ENCODE measurements around the gene MRPL1. TPM values are rescaled to one million over a fixed set of nuclear protein-coding genes. Genes with fewer than 3 reads are reported as not detected.

The MRPL1 gene
- total and polyA plus RNA-seq, 9 of the 15 experiments (the other 6 are each of a cell fraction or from before 2014, with no cell fraction given), result 38.4 to 75.7 (median 63.7) TPM

DNA sequence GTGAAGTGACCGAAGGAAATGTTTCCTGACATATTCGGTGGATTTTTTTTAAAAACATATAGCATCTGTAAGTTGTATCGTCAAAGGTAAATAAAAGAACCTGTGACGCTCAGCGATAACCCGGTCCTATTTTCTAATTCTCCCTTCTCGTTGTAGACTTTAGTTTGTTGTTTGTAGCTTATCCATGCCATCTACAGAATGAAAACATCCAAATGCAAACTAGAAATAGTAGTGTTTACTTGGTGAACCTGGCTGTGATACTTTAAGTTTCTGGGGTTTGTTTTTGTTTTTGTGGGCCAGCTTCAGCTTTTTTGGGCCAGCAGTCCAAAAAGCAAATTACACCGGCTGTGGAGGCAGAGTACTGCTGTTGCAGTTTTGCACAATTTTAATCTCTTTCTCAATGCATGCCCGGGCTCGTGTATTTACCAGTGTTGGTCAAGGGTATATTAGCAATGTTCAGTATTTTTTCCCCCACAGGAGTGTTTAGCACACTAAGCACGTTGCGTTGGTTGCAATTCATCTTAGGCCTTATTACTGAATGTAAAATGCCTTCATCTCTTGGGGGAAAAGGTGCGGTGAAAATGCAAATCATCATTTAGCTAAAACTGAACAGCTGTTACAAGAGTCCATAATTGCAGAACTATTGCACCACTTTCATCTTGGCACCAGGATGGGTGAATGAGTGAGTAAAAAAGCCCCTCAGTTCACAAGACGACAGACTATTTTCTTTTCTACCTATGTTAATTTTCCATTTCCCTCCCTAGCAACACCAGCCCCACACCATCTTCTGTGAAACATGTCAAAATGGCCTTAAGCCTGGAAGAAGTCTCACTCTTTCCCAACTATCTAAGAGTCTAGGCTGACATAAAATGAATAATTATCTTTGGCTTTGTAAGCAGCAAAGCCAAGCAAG is 41.7 kb upstream of the MRPL1 start (continued):
- TF ChIP-seq, protein P1, sequence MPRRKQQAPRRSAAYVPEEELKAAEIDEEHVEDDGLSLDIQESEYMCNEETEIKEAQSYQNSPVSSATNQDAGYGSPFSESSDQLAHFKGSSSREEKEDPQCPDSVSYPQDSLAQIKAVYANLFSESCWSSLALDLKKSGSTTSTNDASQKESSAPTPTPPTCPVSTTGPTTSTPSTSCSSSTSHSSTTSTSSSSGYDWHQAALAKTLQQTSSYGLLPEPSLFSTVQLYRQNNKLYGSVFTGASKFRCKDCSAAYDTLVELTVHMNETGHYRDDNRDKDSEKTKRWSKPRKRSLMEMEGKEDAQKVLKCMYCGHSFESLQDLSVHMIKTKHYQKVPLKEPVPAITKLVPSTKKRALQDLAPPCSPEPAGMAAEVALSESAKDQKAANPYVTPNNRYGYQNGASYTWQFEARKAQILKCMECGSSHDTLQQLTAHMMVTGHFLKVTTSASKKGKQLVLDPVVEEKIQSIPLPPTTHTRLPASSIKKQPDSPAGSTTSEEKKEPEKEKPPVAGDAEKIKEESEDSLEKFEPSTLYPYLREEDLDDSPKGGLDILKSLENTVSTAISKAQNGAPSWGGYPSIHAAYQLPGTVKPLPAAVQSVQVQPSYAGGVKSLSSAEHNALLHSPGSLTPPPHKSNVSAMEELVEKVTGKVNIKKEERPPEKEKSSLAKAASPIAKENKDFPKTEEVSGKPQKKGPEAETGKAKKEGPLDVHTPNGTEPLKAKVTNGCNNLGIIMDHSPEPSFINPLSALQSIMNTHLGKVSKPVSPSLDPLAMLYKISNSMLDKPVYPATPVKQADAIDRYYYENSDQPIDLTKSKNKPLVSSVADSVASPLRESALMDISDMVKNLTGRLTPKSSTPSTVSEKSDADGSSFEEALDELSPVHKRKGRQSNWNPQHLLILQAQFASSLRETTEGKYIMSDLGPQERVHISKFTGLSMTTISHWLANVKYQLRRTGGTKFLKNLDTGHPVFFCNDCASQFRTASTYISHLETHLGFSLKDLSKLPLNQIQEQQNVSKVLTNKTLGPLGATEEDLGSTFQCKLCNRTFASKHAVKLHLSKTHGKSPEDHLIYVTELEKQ (CRISPR knock-in tag; IDR thresholded peaks at IDR 0.05), result no peak
- peak; percentile 61; the same call in 1 of the 2 replicates for TF ChIP-seq C11orf30 (IDR thresholded peaks at IDR 0.05; ENCODE audit: low read depth)
- no peak for TF ChIP-seq NFYB (IDR thresholded peaks at IDR 0.05; ENCODE audit: extremely low read depth, insufficient read length)
- TF ChIP-seq ZNF699 (CRISPR knock-in tag; IDR thresholded peaks at IDR 0.05; ENCODE audit: insufficient replicate concordance), result no peak
- no peak for TF ChIP-seq JUN (IDR thresholded peaks at IDR 0.05; ENCODE audit: borderline replicate concordance, low read depth, low read length)
- no peak for TF ChIP-seq JUN (CRISPR knock-in tag; IDR thresholded peaks at IDR 0.05; ENCODE audit: borderline replicate concordance)
- TF ChIP-seq TBP (optimal IDR thresholded peaks at IDR 0.05; ENCODE audit: low read depth, low read length), result no peak
- TF ChIP-seq CREM (IDR thresholded peaks at IDR 0.05; ENCODE audit: low read depth), result no peak
- TF ChIP-seq, protein P2, sequence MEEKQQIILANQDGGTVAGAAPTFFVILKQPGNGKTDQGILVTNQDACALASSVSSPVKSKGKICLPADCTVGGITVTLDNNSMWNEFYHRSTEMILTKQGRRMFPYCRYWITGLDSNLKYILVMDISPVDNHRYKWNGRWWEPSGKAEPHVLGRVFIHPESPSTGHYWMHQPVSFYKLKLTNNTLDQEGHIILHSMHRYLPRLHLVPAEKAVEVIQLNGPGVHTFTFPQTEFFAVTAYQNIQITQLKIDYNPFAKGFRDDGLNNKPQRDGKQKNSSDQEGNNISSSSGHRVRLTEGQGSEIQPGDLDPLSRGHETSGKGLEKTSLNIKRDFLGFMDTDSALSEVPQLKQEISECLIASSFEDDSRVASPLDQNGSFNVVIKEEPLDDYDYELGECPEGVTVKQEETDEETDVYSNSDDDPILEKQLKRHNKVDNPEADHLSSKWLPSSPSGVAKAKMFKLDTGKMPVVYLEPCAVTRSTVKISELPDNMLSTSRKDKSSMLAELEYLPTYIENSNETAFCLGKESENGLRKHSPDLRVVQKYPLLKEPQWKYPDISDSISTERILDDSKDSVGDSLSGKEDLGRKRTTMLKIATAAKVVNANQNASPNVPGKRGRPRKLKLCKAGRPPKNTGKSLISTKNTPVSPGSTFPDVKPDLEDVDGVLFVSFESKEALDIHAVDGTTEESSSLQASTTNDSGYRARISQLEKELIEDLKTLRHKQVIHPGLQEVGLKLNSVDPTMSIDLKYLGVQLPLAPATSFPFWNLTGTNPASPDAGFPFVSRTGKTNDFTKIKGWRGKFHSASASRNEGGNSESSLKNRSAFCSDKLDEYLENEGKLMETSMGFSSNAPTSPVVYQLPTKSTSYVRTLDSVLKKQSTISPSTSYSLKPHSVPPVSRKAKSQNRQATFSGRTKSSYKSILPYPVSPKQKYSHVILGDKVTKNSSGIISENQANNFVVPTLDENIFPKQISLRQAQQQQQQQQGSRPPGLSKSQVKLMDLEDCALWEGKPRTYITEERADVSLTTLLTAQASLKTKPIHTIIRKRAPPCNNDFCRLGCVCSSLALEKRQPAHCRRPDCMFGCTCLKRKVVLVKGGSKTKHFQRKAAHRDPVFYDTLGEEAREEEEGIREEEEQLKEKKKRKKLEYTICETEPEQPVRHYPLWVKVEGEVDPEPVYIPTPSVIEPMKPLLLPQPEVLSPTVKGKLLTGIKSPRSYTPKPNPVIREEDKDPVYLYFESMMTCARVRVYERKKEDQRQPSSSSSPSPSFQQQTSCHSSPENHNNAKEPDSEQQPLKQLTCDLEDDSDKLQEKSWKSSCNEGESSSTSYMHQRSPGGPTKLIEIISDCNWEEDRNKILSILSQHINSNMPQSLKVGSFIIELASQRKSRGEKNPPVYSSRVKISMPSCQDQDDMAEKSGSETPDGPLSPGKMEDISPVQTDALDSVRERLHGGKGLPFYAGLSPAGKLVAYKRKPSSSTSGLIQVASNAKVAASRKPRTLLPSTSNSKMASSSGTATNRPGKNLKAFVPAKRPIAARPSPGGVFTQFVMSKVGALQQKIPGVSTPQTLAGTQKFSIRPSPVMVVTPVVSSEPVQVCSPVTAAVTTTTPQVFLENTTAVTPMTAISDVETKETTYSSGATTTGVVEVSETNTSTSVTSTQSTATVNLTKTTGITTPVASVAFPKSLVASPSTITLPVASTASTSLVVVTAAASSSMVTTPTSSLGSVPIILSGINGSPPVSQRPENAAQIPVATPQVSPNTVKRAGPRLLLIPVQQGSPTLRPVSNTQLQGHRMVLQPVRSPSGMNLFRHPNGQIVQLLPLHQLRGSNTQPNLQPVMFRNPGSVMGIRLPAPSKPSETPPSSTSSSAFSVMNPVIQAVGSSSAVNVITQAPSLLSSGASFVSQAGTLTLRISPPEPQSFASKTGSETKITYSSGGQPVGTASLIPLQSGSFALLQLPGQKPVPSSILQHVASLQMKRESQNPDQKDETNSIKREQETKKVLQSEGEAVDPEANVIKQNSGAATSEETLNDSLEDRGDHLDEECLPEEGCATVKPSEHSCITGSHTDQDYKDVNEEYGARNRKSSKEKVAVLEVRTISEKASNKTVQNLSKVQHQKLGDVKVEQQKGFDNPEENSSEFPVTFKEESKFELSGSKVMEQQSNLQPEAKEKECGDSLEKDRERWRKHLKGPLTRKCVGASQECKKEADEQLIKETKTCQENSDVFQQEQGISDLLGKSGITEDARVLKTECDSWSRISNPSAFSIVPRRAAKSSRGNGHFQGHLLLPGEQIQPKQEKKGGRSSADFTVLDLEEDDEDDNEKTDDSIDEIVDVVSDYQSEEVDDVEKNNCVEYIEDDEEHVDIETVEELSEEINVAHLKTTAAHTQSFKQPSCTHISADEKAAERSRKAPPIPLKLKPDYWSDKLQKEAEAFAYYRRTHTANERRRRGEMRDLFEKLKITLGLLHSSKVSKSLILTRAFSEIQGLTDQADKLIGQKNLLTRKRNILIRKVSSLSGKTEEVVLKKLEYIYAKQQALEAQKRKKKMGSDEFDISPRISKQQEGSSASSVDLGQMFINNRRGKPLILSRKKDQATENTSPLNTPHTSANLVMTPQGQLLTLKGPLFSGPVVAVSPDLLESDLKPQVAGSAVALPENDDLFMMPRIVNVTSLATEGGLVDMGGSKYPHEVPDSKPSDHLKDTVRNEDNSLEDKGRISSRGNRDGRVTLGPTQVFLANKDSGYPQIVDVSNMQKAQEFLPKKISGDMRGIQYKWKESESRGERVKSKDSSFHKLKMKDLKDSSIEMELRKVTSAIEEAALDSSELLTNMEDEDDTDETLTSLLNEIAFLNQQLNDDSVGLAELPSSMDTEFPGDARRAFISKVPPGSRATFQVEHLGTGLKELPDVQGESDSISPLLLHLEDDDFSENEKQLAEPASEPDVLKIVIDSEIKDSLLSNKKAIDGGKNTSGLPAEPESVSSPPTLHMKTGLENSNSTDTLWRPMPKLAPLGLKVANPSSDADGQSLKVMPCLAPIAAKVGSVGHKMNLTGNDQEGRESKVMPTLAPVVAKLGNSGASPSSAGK (IDR thresholded peaks at IDR 0.05), result 0 out of 2 replicates have a peak, but pooled peaks have one; percentile 1
- TF ChIP-seq FOXJ2 (tag; IDR thresholded peaks at IDR 0.05), result peak; percentile 48; the same call in 1 of the 2 replicates
- TF ChIP-seq ZNF274 (IDR thresholded peaks at IDR 0.05; ENCODE audit: borderline replicate concordance, low read depth, low read length), result no peak

All from K562 (cell line).